H9 (cell line): ENCODE measurements around the gene GPN3. TPM values are rescaled to one million over a fixed set of nuclear protein-coding genes. Genes with fewer than 3 reads are reported as not detected.
"Not testable (repeated sequence)": the region's sequence is repeated elsewhere in the genome, so short reads cannot be mapped to it uniquely, and the experiment has no call there.

Experiments
- DNase-seq: peaks from one replicate; pipeline ENCODE4 v3.0.0-alpha.2; 2017
- H2AFZ ChIP-seq: one replicate; pipeline ENCODE4 v1.6.1; 2013; ENCODE audit warnings: mild to moderate bottlenecking, low read length, control low read depth, moderate library complexity
- H2AK5ac ChIP-seq: 2 replicates; pipeline ENCODE4 v1.6.1; 2013; ENCODE audit warnings: low read length, control low read depth, mixed read lengths; ENCODE audit not compliant: insufficient read length
- H2BK120ac ChIP-seq: one replicate; pipeline ENCODE4 v1.6.1; 2013; ENCODE audit warnings: low read depth, mild to moderate bottlenecking, low read length, control low read depth, inconsistent platforms; ENCODE audit not compliant: poor library complexity, severe bottlenecking
- H2BK12ac ChIP-seq: 2 replicates; pipeline ENCODE4 v1.6.1; 2013; ENCODE audit warnings: low read length, control low read depth, mixed read lengths, low read depth; ENCODE audit not compliant: insufficient read length
- H2BK15ac ChIP-seq: 2 replicates; pipeline ENCODE4 v1.6.1; 2013; ENCODE audit warnings: low read depth, low read length, control low read depth
- H2BK20ac ChIP-seq: one replicate; pipeline ENCODE4 v1.6.1; 2013; ENCODE audit warnings: low read depth, mild to moderate bottlenecking, low read length, control low read depth, inconsistent platforms; ENCODE audit not compliant: poor library complexity, severe bottlenecking
- H2BK5ac ChIP-seq: 2 replicates; pipeline ENCODE4 v1.6.1; 2013; ENCODE audit warnings: low read length, control low read depth, mixed read lengths; ENCODE audit not compliant: insufficient read length
- H3K14ac ChIP-seq: 2 replicates; pipeline ENCODE4 v1.6.1; 2013; ENCODE audit warnings: low read length, control low read depth; ENCODE audit not compliant: insufficient read depth
- H3K18ac ChIP-seq: 2 replicates; pipeline ENCODE4 v1.6.1; 2013; ENCODE audit warnings: low read depth, mild to moderate bottlenecking, mixed read lengths, low read length, control low read depth; ENCODE audit not compliant: insufficient read length
- H3K23ac ChIP-seq: 2 replicates; pipeline ENCODE4 v1.6.1; 2013; ENCODE audit warnings: low read length, control low read depth, mixed read lengths, low read depth; ENCODE audit not compliant: insufficient read length
- H3K23me2 ChIP-seq: 2 replicates; pipeline ENCODE4 v1.6.1; 2013; ENCODE audit warnings: low read depth, mild to moderate bottlenecking, mixed read lengths, low read length, control low read depth; ENCODE audit not compliant: insufficient read length, poor library complexity, severe bottlenecking
- H3K27ac ChIP-seq: 2 replicates; pipeline ENCODE4 v1.5.1; 2013; ENCODE audit warnings: low read length, control low read depth, mixed read lengths, low read depth; ENCODE audit not compliant: insufficient read length
- H3K27me3 ChIP-seq: 2 replicates; pipeline ENCODE4 v1.6.1; 2013; ENCODE audit warnings: low read length, control low read depth, inconsistent platforms; ENCODE audit not compliant: insufficient read depth
- H3K4ac ChIP-seq: 2 replicates; pipeline ENCODE4 v1.6.1; 2013; ENCODE audit warnings: low read depth, mild to moderate bottlenecking, control low read depth, inconsistent platforms, low read length, moderate library complexity
- H3K4me1 ChIP-seq: 2 replicates; pipeline ENCODE4 v1.6.1; 2013; ENCODE audit warnings: low read length, control low read depth, inconsistent platforms; ENCODE audit not compliant: insufficient read depth
- H3K4me2 ChIP-seq: 2 replicates; pipeline ENCODE4 v1.6.1; 2013; ENCODE audit warnings: low read length, control low read depth, mixed read lengths; ENCODE audit not compliant: insufficient read length, insufficient read depth
- H3K56ac ChIP-seq: 2 replicates; pipeline ENCODE4 v1.6.1; 2013; ENCODE audit warnings: low read depth, mild to moderate bottlenecking, mixed read lengths, low read length, control low read depth; ENCODE audit not compliant: insufficient read length
- H3K79me1 ChIP-seq: 2 replicates; pipeline ENCODE4 v1.6.1; 2013; ENCODE audit warnings: low read depth, mild to moderate bottlenecking, moderate library complexity, low read length, control low read depth, inconsistent platforms; ENCODE audit not compliant: insufficient read depth, poor library complexity, severe bottlenecking
- H3K79me2 ChIP-seq: 2 replicates; pipeline ENCODE4 v1.6.1; 2013; ENCODE audit warnings: low read length, control low read depth, inconsistent platforms; ENCODE audit not compliant: insufficient read depth
- H3K9ac ChIP-seq: 2 replicates; pipeline ENCODE4 v1.6.1; 2013; ENCODE audit warnings: low read length, control low read depth, mixed read lengths; ENCODE audit not compliant: insufficient read length; ENCODE audit errors: extremely low read depth
- H3K9me3 ChIP-seq: one replicate; pipeline ENCODE4 v1.6.1; 2013; ENCODE audit warnings: low read depth, low read length, inconsistent platforms; ENCODE audit not compliant: control insufficient read depth
- H3T11ph ChIP-seq: one replicate; pipeline ENCODE4 v1.6.1; 2013; ENCODE audit warnings: mild to moderate bottlenecking, low read length, control low read depth, inconsistent platforms
- H4K20me1 ChIP-seq: one replicate; pipeline ENCODE4 v1.6.1; 2013; ENCODE audit not compliant: control insufficient read depth, insufficient read length, insufficient read depth
- H4K5ac ChIP-seq: 2 replicates; pipeline ENCODE4 v1.6.1; 2013; ENCODE audit warnings: low read depth, mild to moderate bottlenecking, mixed read lengths, low read length, control low read depth; ENCODE audit not compliant: insufficient read length
- H4K8ac ChIP-seq: replicated peaks from 2 replicates; pipeline ENCODE4 v1.6.1; 2013; ENCODE audit warnings: low read length, control low read depth, mixed read lengths, low read depth; ENCODE audit not compliant: insufficient read length
- H4K91ac ChIP-seq: 2 replicates; pipeline ENCODE4 v1.6.1; 2013; ENCODE audit warnings: low read depth, mild to moderate bottlenecking, moderate library complexity, mixed read lengths, low read length, control low read depth; ENCODE audit not compliant: insufficient read length
- H3K27ac Mint-ChIP-seq, 3 experiments: 2 replicates in 2 of 3; 3 replicates in 1 of 3; pipeline ENCODE4 v1.8.0; 2020 to 2021; ENCODE audit warnings: mixed read lengths in 3 of 3, mild to moderate bottlenecking in 1 of 3, moderate library complexity in 1 of 3
- H3K27me3 Mint-ChIP-seq: 2 replicates; pipeline ENCODE4 v1.8.0; 2021; ENCODE audit warnings: low read depth, mild to moderate bottlenecking, moderate library complexity, mixed read lengths
- H3K36me3 Mint-ChIP-seq, 3 experiments: 2 replicates in 2 of 3; 3 replicates in 1 of 3; pipeline ENCODE4 v1.8.0; 2020 to 2021; ENCODE audit warnings: low read depth in 3 of 3, mixed read lengths in 3 of 3; ENCODE audit not compliant: insufficient read depth in 1 of 3
- H3K4me1 Mint-ChIP-seq, 2 experiments: 2 replicates each; pipeline ENCODE4 v1.8.0; 2020; ENCODE audit warnings: mixed read lengths in 2 of 2
- H3K4me3 Mint-ChIP-seq, 2 experiments: 2 replicates in 1 of 2; 3 replicates in 1 of 2; pipeline ENCODE4 v1.8.0; 2020 to 2021; ENCODE audit warnings: mild to moderate bottlenecking in 2 of 2, mixed read lengths in 2 of 2, moderate library complexity in 1 of 2
- H3K9me3 Mint-ChIP-seq, 2 experiments: 2 replicates in 1 of 2; 3 replicates in 1 of 2; pipeline ENCODE4 v1.8.0; 2020; ENCODE audit warnings: mild to moderate bottlenecking in 2 of 2, mixed read lengths in 2 of 2, moderate library complexity in 1 of 2
- WGBS: extraction: QIAGEN DNeasy Blood & Tissue Kit; methylation state at CpG from one replicate; pipeline ENCODE4 v1.1.7; 2013; ENCODE audit warnings: missing lambda C conversion rate, low lambda C conversion rate, mixed read lengths; ENCODE audit not compliant: insufficient read length; ENCODE audit errors: extremely low coverage; 5-methylcytosine and 5-hydroxymethylcytosine counted together
- total RNA-seq: library from RNA; stranded (reverse); gene quantifications from 2 replicates; pipeline ENCODE4 v1.2.1, GENCODE V29; 2021

The GPN3 gene
- total RNA-seq, 1 experiment from 2014 or later, result 45.3 TPM

DNA sequence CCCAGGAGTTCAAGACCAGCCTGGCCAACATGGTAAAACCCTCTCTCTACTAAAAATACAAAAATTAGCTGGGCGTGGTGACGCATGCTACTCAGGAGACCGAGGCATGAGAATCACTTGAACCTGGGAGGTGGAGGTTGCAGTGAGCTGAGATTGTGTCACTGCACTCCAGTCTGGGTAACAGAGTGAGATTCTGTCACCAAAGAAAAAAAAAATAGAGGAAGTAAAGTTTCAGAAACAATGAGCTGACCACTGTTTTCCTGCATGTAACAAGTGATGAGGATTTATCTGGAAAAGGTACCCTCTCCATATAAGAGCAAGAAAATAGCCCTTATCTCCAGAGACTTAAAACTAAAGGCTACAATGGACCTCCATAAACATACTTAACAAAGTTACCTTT is 50.9 kb downstream of the GPN3 start:
- not testable (repeated sequence) for H3K27ac ChIP-seq, H3K4me1 Mint-ChIP-seq, H2BK120ac ChIP-seq, H3K9me3 ChIP-seq, H4K20me1 ChIP-seq, H3K79me1 ChIP-seq, H2BK5ac ChIP-seq, H3K23me2 ChIP-seq, DNase-seq, H3K27me3 ChIP-seq, H2BK15ac ChIP-seq, H4K8ac ChIP-seq, H3K4ac ChIP-seq, H3K4me3 Mint-ChIP-seq, H3K36me3 Mint-ChIP-seq, H2BK12ac ChIP-seq, H3K79me2 ChIP-seq, H3K56ac ChIP-seq, H3K9me3 Mint-ChIP-seq, H3K14ac ChIP-seq, H4K91ac ChIP-seq, H3K23ac ChIP-seq, H3K4me1 ChIP-seq, H3K18ac ChIP-seq, H3K4me2 ChIP-seq, H4K5ac ChIP-seq, H2BK20ac ChIP-seq, H3T11ph ChIP-seq, H2AK5ac ChIP-seq, H3K27me3 Mint-ChIP-seq, H3K9ac ChIP-seq, H2AFZ ChIP-seq
- WGBS, result no CpG with 5 or more reads among the region's 3 CpGs
- H3K27ac Mint-ChIP-seq, result 0 out of 7 replicates have a peak overlapping the region, but pooled peaks of 1 of the 3 experiments have one; percentile 72

DNA sequence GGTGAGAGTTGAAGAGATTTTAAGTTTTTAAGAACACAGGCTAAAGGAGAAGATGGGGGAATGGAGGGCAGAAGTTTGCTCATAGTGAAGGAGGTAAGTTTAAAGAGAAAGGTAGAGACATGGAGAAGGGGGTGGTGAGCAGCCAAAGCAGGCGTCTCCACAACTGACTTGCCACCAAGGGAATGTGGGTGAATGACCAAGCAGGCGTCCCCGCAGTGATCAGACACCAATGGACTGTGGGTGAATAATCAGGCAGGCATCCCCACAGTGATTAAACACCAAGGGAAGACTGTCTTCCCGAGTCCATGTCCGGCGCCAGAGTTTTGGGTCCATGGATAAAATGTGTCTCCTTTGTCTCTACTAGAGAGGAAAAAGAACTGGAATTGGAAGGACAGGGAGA is 58.0 kb downstream of the GPN3 start:
- H3K4me1 Mint-ChIP-seq, H3K79me2 ChIP-seq, H3K27me3 ChIP-seq, H2BK15ac ChIP-seq, H3K4me1 ChIP-seq, H4K20me1 ChIP-seq, H3K27ac ChIP-seq, H2AFZ ChIP-seq, H3K9ac ChIP-seq, H3K4me3 Mint-ChIP-seq, H2BK20ac ChIP-seq, H3K18ac ChIP-seq, H3K27me3 Mint-ChIP-seq, H3K79me1 ChIP-seq, H3T11ph ChIP-seq, H3K9me3 ChIP-seq, H2BK120ac ChIP-seq, H2BK12ac ChIP-seq, H2AK5ac ChIP-seq, H4K8ac ChIP-seq, H4K91ac ChIP-seq, H3K4ac ChIP-seq, H4K5ac ChIP-seq, H3K36me3 Mint-ChIP-seq, H3K23ac ChIP-seq, H3K9me3 Mint-ChIP-seq, H3K23me2 ChIP-seq, H3K56ac ChIP-seq, H2BK5ac ChIP-seq, DNase-seq, H3K14ac ChIP-seq, H3K4me2 ChIP-seq: not testable (repeated sequence)
- WGBS, result no CpG with 5 or more reads among the region's 6 CpGs
- peak overlapping the region in 1 of 3 experiments; percentile 58; a peak in 1 of 7 replicates for H3K27ac Mint-ChIP-seq
